HL-60/S4 treated with retinoic acid at 250 ng/mL for 4 days and 3 days (cell line): ENCODE measurements around the gene MUS81.

ENCODE experiments used
- in situ Hi-C: fragments of 300-500 bp; cut with MboI; formaldehyde crosslinking; loops from 2 replicates; pipeline ENCODE4 v1.7.0; 2022; ENCODE audit warnings: low sequenced_read_pairs

The MUS81 gene

DNA sequence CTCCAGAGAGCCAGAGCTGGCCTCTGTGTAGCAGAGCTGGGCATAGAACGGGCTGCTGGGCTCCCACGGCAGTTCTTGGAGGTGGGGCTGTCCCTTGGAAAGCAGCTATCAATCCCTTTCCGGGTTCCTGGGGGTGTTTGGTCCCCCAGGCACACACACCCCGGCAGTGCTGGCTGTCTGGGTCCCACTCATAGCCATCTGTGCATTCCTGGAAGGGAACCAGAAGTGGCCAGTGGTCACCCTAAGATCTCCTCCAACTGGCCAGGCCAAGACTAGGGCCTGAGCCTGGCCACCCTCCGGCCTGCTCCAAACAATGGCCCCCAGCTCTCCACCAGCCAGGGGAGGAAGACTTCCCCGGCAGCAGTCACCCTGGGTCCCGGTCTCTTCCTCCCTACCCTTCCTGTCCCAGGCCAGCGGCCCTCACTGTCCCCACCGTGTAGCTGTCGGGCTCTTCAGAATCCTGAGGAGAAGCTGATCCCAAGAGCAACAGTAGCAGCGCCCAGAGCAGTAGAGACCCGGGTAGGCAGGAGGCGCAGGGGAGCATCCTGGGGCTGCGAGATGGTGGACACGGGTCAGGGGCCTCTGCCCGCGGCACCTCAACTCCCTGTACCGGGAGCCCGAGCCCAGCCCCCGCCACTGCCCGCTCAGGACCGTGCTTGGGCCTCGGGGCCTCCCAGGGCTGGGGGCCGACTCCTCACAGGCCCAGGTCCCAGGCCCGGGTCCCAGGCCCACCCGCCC, 11.7 kb downstream of the MUS81 start:
- in situ Hi-C loops = loop anchor here (10.0 kb wide), 1 partner anchor 113 kb away; no protein-coding TSS in a partner anchor

DNA sequence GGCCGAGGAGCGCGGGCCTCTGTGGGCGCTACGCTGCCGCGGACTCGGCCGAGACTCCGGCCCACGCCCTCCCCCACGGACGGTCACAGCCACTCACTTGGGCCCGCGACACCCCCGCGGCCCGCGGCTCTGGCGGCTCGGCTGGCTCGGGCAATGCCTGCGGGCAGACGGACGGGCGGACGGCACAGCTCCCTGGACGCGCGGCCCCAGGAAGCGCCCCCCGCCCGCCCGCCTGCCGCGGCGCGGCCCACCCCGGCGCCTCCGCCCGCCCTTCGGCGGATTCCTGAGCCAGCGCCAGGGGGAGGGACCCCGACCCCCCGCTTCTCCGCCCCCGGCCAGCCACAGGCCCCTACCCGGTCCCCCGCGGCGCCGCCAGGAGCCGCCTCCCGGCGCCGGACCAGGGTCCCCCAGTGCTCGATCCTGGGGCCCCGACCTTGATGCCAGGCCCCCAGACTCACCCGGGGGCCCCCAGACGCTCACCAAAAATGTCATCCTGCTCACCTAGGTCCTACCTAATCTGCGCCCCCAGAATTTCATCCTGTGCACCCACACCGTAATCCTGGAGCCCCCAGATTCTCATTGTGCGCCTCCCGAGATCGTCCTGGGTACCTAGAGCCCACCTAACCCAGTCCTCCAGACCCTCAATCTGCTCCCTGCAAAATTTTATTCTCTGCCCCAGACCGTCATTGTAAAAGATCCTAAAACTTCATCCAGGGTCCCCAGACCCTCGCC, 12.5 kb downstream of the MUS81 start, which contains the start of gene EFEMP2:
TSS of gene EFEMP2 (minus strand) at position 215 of the 732 bp plus-strand sequence. CDS start 446 bp downstream, outside the sequence.
- in situ Hi-C loops = loop anchor here (10.0 kb wide), 1 partner anchor 112 kb away; no protein-coding TSS in a partner anchor

GRCh38 chr11:65873318-65874156, 13.3 kb downstream of the MUS81 start:
- in situ Hi-C loops = loop anchor here (10.0 kb wide), 1 partner anchor 111 kb away; no protein-coding TSS in a partner anchor

DNA sequence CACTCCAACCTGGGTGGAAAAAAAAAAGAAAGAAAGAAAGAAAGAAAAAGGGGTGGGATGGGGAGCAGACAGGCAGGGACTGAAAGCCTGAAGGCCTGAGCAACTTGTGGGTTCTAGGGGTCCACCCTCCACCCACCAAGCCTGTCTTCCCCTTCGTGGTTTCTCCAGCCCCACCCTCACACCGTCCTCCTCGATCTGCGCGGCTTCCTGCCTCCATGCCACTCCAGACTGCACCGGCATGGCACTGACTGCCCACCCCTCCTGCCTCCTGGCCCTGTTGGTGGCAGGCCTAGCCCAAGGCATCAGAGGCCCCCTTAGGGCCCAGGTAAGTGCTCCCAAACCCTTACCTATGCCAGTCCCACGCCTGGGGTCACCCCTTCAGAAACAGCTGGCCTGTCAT, 19.4 kb downstream of the MUS81 start, which contains the start of gene CTSW:
TSS of gene CTSW (plus strand) at position 221 of the 400 bp plus-strand sequence. CDS start at position 239, 18 bp downstream.
- in situ Hi-C loops = loop anchor here (10.0 kb wide), 1 partner anchor 105 kb away; no protein-coding TSS in a partner anchor

DNA sequence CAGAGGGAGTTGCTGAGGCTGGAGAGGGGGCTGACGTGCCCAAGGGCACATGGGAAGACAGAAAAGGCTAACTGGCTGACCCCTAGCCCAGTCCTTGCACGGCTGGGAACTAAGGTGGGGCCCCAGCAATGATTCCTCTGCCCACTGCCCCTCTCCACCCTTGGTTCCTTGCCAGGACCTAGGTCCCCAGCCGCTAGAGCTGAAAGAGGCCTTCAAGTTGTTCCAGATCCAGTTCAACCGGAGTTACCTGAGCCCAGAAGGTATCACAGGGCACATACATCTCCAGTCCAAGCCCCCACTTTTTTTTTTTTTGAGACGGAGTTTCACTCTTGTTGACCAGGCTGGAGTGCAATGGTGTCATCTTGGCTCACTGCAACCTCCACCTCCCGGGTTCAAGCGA, 19.8 kb downstream of the MUS81 start:
- in situ Hi-C loops = no loop called here

GRCh38 chr11:65880844-65881421, 20.7 kb downstream of the MUS81 start:
- in situ Hi-C loops = no loop called here

DNA sequence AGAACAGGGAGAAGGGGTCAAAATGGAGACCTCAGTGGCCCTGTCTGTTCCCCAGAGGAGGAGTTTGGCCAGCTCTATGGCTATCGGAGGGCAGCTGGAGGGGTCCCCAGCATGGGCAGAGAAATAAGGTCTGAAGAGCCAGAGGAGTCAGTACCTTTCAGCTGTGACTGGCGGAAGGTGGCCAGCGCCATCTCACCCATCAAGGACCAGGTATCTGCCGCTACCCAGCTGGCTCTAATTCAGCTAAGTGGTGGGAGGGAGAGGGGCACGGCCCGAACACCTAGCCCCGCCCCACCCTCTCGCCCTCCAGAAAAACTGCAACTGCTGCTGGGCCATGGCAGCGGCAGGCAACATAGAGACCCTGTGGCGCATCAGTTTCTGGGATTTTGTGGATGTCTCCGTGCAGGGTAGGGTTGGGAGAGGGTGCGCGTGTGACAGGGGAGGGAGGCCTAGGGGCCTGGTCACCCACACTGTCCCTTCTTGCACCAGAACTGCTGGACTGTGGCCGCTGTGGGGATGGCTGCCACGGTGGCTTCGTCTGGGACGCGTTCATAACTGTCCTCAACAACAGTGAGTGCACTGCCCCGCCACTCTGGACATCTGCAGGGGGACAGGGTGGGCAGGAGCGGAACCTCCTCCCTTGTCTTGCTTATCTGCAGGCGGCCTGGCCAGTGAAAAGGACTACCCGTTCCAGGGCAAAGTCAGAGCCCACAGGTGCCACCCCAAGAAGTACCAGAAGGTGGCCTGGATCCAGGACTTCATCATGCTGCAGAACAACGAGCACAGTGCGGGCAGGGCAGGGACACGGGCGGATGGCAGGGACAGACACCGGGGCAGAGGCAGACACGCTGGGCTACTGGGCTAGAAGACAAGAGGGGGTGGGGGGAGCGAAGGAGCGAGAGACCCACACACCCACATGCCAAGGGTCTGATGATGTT, 22.2 kb downstream of the MUS81 start:
- in situ Hi-C loops = no loop called here

- in situ Hi-C loops = no loop called here
Observed at GRCh38 chr11:65883058-65883761, 23.0 kb downstream of the MUS81 start.

- in situ Hi-C loops = no loop called here
Observed at GRCh38 chr11:65883786-65884715, 23.8 kb downstream of the MUS81 start.

GRCh38 chr11:65884716-65885092, 24.5 kb downstream of the MUS81 start:
- in situ Hi-C loops = no loop called here

DNA sequence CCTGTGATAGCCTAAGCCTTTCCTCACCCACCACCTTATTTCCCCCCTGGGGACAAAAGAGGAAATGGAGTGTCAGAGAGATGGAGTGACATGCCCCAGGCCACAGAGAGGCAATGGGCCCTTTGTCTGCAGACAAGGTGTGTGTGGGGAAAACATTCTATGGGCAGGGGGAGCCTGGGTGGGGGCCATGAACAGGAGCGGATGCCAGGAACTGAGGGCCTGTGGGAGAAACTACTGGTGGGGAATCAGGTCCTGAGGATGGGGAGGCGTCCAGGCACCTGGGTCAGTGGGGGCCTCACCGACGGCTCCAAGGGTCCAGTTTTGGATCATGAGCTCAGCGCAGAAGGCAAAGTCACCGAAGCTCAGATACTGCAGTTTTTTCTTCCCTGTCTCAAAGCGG, 25.0 kb downstream of the MUS81 start:
- in situ Hi-C loops = no loop called here

DNA sequence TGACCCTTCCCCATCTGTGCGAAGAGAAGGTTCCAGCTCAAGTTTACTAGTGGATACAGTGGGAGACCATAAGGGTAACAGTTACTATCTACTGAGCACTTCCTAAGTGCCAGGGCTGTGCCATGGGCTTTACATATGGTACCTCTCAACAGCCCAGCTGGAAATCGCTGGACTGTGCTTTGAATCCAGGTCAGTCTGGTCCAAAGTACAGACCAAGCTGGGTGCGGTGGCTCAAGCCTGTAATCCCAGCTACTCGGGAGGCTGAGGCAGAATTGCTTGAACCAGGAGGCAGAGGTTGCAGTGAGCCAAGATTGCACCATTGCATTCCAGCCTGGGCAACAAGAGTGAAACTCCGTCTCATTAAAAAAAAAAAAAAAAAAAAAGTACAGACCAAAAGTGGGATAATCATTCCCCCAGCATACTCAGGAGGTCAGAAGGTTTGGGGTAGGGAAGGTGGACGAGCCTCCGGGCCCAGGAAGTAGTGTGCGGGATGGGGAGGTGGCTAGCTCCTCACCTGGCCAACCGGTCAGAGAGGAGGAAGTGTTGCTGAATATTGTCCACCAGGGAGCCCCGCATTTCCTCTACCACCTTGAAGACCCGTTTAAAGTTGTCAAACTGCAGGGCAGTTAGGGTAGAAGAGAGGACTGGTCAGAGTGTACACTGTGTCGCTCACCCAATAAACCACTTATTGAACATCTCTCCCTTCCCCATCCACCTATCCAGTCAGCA, 25.7 kb downstream of the MUS81 start:
- in situ Hi-C loops = no loop called here

DNA sequence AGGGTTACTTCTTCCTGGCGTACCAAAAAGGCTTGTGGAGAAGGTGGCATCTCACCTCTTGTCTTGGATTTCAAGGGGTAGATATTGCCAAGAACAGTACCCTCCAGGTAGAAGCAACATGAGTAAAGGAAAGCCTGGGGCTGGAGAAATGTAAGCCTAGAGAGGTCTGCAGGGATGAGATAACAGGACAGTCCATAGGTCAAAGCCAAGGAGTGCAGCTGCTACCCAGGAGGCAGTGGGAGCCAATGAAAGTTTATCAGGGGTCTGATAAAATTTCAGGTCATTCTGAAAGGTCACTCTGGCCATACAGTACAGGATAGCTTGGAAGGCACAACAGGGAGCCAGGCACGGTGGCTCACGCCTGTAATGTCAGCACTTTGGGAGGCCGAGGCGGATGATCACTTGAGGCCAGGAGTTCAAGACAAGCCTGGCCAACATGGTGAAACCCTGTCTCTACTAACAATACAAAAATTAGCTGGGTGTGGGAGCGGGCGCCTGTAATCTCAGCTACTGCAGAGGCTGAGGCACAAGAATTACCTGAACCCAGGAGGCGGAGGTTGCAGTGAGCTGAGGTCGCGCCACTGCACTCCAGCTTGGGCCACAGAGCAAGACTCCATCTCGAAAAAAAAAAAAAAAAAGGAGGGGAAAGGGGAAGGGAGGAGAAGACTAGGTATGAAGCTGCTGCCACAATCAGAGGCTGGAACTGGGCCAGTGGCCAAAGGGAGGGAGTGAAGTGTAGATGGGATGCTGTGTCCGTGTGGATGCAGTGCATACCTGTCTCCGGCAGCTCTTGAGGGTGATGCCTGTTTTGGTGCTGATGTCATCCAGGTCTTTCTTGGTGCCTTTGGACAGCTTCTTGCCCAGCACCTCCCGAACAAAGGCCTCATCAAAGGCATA, 26.8 kb downstream of the MUS81 start:
- in situ Hi-C loops = no loop called here

DNA sequence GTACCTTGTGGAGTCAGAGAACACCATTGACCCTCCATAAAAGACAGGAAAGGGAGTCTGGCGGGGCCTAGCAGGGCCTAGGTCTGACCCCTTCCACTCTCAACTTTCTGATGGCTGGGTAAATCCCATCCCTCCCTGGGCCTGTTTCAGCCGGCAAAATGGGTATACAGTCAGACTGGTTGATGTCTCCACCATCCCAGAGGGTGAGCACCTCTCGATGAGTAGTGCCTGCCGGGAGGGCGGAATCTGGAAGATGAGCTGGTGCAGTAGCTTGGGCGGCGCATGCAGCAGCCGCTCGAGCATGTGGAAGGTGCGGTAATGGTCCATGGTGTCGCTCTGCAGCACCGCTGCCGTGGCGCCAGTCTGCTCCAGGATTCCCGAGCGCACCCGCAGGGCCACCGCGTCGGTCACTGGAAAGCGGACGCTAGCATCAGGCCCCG, 27.5 kb downstream of the MUS81 start:
- in situ Hi-C loops = no loop called here

GRCh38 chr11:65888163-65888814, 28.1 kb downstream of the MUS81 start, which contains the start of gene FIBP:
Gene FIBP, minus strand, starts transcription at chr11:65888471. Its CDS starts 53 bp downstream, at chr11:65888418.
- in situ Hi-C loops = no loop called here
